ENCODE results near the gene PLEKHG1. TPM values are rescaled to one million over a fixed set of nuclear protein-coding genes. Genes with fewer than 3 reads are reported as not detected.

Gene PLEKHG1
- total RNA-seq, 1 experiment from 2014 or later, result 4.5 TPM

GRCh38 chr6:150598858-150599198, 857 bp upstream of the PLEKHG1 start:
- no peaks in the 10 kb centered on the region for H3K4me1 ChIP-seq (ENCODE audit: insufficient read depth, low read length, poor library complexity, severe bottlenecking)
- TF ChIP-seq CTCF (conservative IDR thresholded peaks at IDR 0.05; ENCODE audit: low read depth, low read length) (no peak), EZH2 (IDR thresholded peaks at IDR 0.05; ENCODE audit: borderline replicate concordance, low read depth, low read length, poor library complexity, severe bottlenecking) (no peak)
- DNase-seq (ENCODE audit: low spot score), result no peak
- H3K9me3 ChIP-seq (ENCODE audit: low read depth, low read length, poor library complexity, severe bottlenecking), result no peaks in the 10 kb centered on the region
- H3K36me3 ChIP-seq (ENCODE audit: insufficient read depth, low read length, poor library complexity, severe bottlenecking), result no peaks in the 10 kb centered on the region
- ChIA-PET CTCF (no interaction called here), POLR2A (ENCODE audit: low non-redundant PET) (no interaction called here)
- intact Hi-C loops (cut with micrococcal nuclease; ENCODE audit: unreplicated experiment), result no loop called here
- peaks cover 11% of the 10 kb centered on the region for H3K27me3 ChIP-seq (replicated peaks; ENCODE audit: insufficient read depth, low read depth, low read length, poor library complexity)
- H3K27ac ChIP-seq (ENCODE audit: low read depth, low read length, poor library complexity, severe bottlenecking), result no peak overlapping the region
- H3K4me3 ChIP-seq (ENCODE audit: low read depth, low read length, poor library complexity, severe bottlenecking), result no peak overlapping the region
- BruUV-seq (replicated peaks), result no TSS peak

- peak overlapping the region; percentile 63 for H3K4me3 ChIP-seq (ENCODE audit: low read depth, low read length, poor library complexity, severe bottlenecking)
- H3K27me3 ChIP-seq (replicated peaks; ENCODE audit: insufficient read depth, low read depth, low read length, poor library complexity), result peaks cover 11% of the 10 kb centered on the region
- no peaks in the 10 kb centered on the region for H3K4me1 ChIP-seq (ENCODE audit: insufficient read depth, low read length, poor library complexity, severe bottlenecking)
- H3K36me3 ChIP-seq (ENCODE audit: insufficient read depth, low read length, poor library complexity, severe bottlenecking), result no peaks in the 10 kb centered on the region
- no peak for DNase-seq (ENCODE audit: low spot score)
- H3K9me3 ChIP-seq (ENCODE audit: low read depth, low read length, poor library complexity, severe bottlenecking), result no peaks in the 10 kb centered on the region
- BruUV-seq (replicated peaks), result no TSS peak
- no peak for TF ChIP-seq CTCF (conservative IDR thresholded peaks at IDR 0.05; ENCODE audit: low read depth, low read length)
- no peak for TF ChIP-seq EZH2 (IDR thresholded peaks at IDR 0.05; ENCODE audit: borderline replicate concordance, low read depth, low read length, poor library complexity, severe bottlenecking)
- ChIA-PET POLR2A (ENCODE audit: low non-redundant PET) (no interaction called here), CTCF (interaction anchor here (1.2 kb wide), 1 partner anchor 182 kb away, joined by 3 read pairs; no protein-coding TSS in a partner anchor)
- H3K27ac ChIP-seq (ENCODE audit: low read depth, low read length, poor library complexity, severe bottlenecking), result no peak overlapping the region
- intact Hi-C loops (cut with micrococcal nuclease; ENCODE audit: unreplicated experiment), result loop anchor here (1.0 to 10.0 kb wide), 3 partner anchors 145 to 205 kb away; no protein-coding TSS in a partner anchor
Observed at GRCh38 chr6:150600010-150600300, 270 bp downstream of the PLEKHG1 start.

- ChIA-PET CTCF (interaction anchor here (1.2 kb wide), 1 partner anchor 182 kb away, joined by 3 read pairs; no protein-coding TSS in a partner anchor), POLR2A (ENCODE audit: low non-redundant PET) (no interaction called here)
- H3K27me3 ChIP-seq (replicated peaks; ENCODE audit: insufficient read depth, low read depth, low read length, poor library complexity), result peaks cover 11% of the 10 kb centered on the region
- H3K9me3 ChIP-seq (ENCODE audit: low read depth, low read length, poor library complexity, severe bottlenecking), result no peaks in the 10 kb centered on the region
- intact Hi-C loops (cut with micrococcal nuclease; ENCODE audit: unreplicated experiment), result loop anchor here (1.0 to 10.0 kb wide), 3 partner anchors 144 to 204 kb away; no protein-coding TSS in a partner anchor
- no peak overlapping the region for H3K27ac ChIP-seq (ENCODE audit: low read depth, low read length, poor library complexity, severe bottlenecking)
- BruUV-seq (replicated peaks), result no TSS peak
- DNase-seq (ENCODE audit: low spot score), result peak; percentile 80
- H3K4me1 ChIP-seq (ENCODE audit: insufficient read depth, low read length, poor library complexity, severe bottlenecking), result no peaks in the 10 kb centered on the region
- H3K36me3 ChIP-seq (ENCODE audit: insufficient read depth, low read length, poor library complexity, severe bottlenecking), result no peaks in the 10 kb centered on the region
- TF ChIP-seq CTCF (conservative IDR thresholded peaks at IDR 0.05; ENCODE audit: low read depth, low read length), result peak; percentile 53
- no peak for TF ChIP-seq EZH2 (IDR thresholded peaks at IDR 0.05; ENCODE audit: borderline replicate concordance, low read depth, low read length, poor library complexity, severe bottlenecking)
- H3K4me3 ChIP-seq (ENCODE audit: low read depth, low read length, poor library complexity, severe bottlenecking), result peak overlapping the region; percentile 63
Observed at GRCh38 chr6:150600301-150601017, 774 bp downstream of the PLEKHG1 start.
